ENCODE results near the gene OR52E8.

Gene OR52E8

GRCh38 chr11:5847711-5848110 is 9.8 kb downstream of the OR52E8 start:
- Histone ChIP-seq H3K27me3 (no peaks in the 10 kb centered on the region), H3K36me3 (no peaks in the 10 kb centered on the region), H3K4me1 (no peaks in the 10 kb centered on the region), H3K9me3 (peaks cover 0 to 12% (median 0%) of the 10 kb centered on the region in 3 donors), H3K4me3 (no peak overlapping the region), H3K27ac (no peak overlapping the region)
- no peak for DNase-seq
- TF ChIP-seq, protein P1, sequence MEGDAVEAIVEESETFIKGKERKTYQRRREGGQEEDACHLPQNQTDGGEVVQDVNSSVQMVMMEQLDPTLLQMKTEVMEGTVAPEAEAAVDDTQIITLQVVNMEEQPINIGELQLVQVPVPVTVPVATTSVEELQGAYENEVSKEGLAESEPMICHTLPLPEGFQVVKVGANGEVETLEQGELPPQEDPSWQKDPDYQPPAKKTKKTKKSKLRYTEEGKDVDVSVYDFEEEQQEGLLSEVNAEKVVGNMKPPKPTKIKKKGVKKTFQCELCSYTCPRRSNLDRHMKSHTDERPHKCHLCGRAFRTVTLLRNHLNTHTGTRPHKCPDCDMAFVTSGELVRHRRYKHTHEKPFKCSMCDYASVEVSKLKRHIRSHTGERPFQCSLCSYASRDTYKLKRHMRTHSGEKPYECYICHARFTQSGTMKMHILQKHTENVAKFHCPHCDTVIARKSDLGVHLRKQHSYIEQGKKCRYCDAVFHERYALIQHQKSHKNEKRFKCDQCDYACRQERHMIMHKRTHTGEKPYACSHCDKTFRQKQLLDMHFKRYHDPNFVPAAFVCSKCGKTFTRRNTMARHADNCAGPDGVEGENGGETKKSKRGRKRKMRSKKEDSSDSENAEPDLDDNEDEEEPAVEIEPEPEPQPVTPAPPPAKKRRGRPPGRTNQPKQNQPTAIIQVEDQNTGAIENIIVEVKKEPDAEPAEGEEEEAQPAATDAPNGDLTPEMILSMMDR (IDR thresholded peaks at IDR 0.05), result no peak
- intact Hi-C loops (cut with DNase I; ENCODE audit: low total_unique reads), result no loop called here

DNA sequence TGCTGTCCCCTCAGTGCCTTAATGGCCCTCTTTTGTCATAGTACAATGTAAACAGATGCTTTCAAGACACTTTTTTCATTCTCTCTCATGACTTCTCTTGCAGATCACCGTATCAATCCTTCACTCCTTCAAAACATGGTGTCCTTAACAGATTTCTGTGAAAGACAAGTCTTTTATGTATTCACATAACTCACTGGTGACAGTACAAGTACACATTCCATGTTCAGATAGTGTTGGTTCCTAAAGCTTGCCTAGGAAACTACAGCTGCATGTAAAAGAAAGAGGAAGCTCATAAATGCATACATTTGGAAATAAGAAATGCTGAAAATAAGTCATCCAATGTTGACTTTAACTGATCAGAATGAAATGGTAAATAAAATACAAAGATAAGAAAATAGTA is 10.8 kb downstream of the OR52E8 start:
- H3K27ac ChIP-seq, result no peak overlapping the region
- intact Hi-C loops (cut with DNase I; ENCODE audit: low total_unique reads), result no loop called here
- H3K4me3 ChIP-seq, result no peak overlapping the region
- TF ChIP-seq, protein P1 (IDR thresholded peaks at IDR 0.05), result no peak
- no peaks in the 10 kb centered on the region for H3K36me3 ChIP-seq
- no peak for DNase-seq
- peaks cover 0 to 2% (median 0%) of the 10 kb centered on the region in 3 donors for H3K9me3 ChIP-seq
- H3K27me3 ChIP-seq, result no peaks in the 10 kb centered on the region
- H3K4me1 ChIP-seq, result no peaks in the 10 kb centered on the region

- H3K27me3 ChIP-seq, result no peaks in the 10 kb centered on the region
- DNase-seq, result no peak
Measured at GRCh38 chr11:5841797-5842196, 15.7 kb downstream of the OR52E8 start, which contains the start of gene OR52E6. TSS of gene OR52E6 (minus strand) at chr11:5841897. CDS start at chr11:5841897, 0 bp downstream.

GRCh38 chr11:5837695-5838094 is 19.8 kb downstream of the OR52E8 start:
- TF ChIP-seq, protein P1 (IDR thresholded peaks at IDR 0.05), result no peak
- Histone ChIP-seq H3K4me3 (no peak overlapping the region), H3K27ac (no peak overlapping the region), H3K9me3 (no peaks in the 10 kb centered on the region), H3K4me1 (no peaks in the 10 kb centered on the region), H3K36me3 (no peaks in the 10 kb centered on the region), H3K27me3 (no peaks in the 10 kb centered on the region)
- intact Hi-C loops (cut with DNase I; ENCODE audit: low total_unique reads), result no loop called here
- DNase-seq, result no peak

More at GRCh38 chr11:5841797-5842196, 15.7 kb downstream of the OR52E8 start, which contains the start of gene OR52E6:
- Histone ChIP-seq H3K4me3 (no peak within 1 kb of the TSS), H3K4me1 (no peaks in the 10 kb centered on the region), H3K27ac (no peak within 1 kb of the TSS), H3K36me3 (no peaks in the 10 kb centered on the region), H3K9me3 (no peaks in the 10 kb centered on the region)
- TF ChIP-seq, protein P1 (IDR thresholded peaks at IDR 0.05), result no peak
- intact Hi-C loops (cut with DNase I; ENCODE audit: low total_unique reads), result no loop called here

DNA sequence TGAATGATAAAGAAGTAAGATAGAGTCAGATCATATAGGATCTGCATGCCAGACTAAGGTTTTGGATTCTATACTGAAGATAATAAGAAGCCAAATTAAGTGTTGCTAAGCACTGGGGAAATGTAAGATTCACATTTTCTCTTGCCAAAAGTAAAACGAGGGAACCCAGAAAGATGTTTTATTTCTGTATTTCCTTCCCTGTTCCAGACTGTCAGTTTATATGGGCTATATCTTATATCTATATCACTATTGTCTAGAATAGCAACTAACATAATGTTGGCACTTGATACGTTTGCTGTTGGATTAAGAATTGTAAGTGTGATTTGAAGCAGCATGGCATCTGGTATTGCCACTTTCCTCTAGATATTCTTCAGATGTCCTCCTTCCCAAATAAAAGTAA is 24.0 kb downstream of the OR52E8 start:
- H3K4me3 ChIP-seq, result no peak overlapping the region
- intact Hi-C loops (cut with DNase I; ENCODE audit: low total_unique reads), result no loop called here
- DNase-seq, result no peak

More for the DNA sequence above, 24.0 kb downstream of the OR52E8 start:
- no peaks in the 10 kb centered on the region for H3K27me3 ChIP-seq
- no peak overlapping the region for H3K27ac ChIP-seq
- TF ChIP-seq, protein P1 (IDR thresholded peaks at IDR 0.05), result no peak
- H3K4me1 ChIP-seq, result no peaks in the 10 kb centered on the region
- no peaks in the 10 kb centered on the region for H3K9me3 ChIP-seq
- H3K36me3 ChIP-seq, result no peaks in the 10 kb centered on the region

Measured in tibial artery (tissue), 4 donors.